Mucosa of descending colon (tissue), 3 donors: ENCODE measurements around the gene TRAF3. TPM values are rescaled to one million over a fixed set of nuclear protein-coding genes. Genes with fewer than 3 reads are reported as not detected.
A peak's percentile ranks its signal among the peaks of the same experiment; 100 is the strongest.

Source experiments
- ATAC-seq: fragments of 200-7000 bp; cut with Tn5 transposase; one replicate; pipeline ENCODE4 v1.9.1; 2020; ENCODE audit warnings: mild to moderate bottlenecking, moderate library complexity
- DNase-seq, 3 donors: peaks; one replicate each; pipeline ENCODE4 v3.0.0-alpha.2; 2020
- H3K36me3 ChIP-seq: fragments of 200-600 bp; one replicate; pipeline ENCODE4 v1.8.0; 2021; ENCODE audit warnings: low read depth, mild to moderate bottlenecking
- H3K4me1 ChIP-seq: fragments of 200-600 bp; one replicate; pipeline ENCODE4 v1.8.0; 2021; ENCODE audit warnings: low read depth, mild to moderate bottlenecking
- H3K4me3 ChIP-seq: fragments of 200-600 bp; one replicate; pipeline ENCODE4 v1.8.0; 2021; ENCODE audit warnings: mild to moderate bottlenecking
- H3K9me3 ChIP-seq: fragments of 200-600 bp; one replicate; pipeline ENCODE4 v1.8.0; 2021; ENCODE audit warnings: mild to moderate bottlenecking
- intact Hi-C, 2 donors: fragments of 100-400 bp; cut with DNase I in 1 of 2; cut with micrococcal nuclease in 1 of 2; formaldehyde crosslinking; loops; one replicate each; pipeline versions ENCODE4 v1.11.0 to v1.11.1; 2022; cut with DNase I, micrococcal nuclease
- total RNA-seq, 3 donors: library from RNA; stranded (reverse); fragmentation: NEBNext Ultra II Directional in 2 of 3; extraction: Animal tissue kit (Norgen Biotek cat#: 25700) in 2 of 3; gene quantifications; one replicate each; pipeline versions ENCODE4 v1.2.1 to v1.2.4, GENCODE V29; 2021 to 2023
- TF ChIP-seq, protein P1 (sequence below): fragments of 200-600 bp; IDR thresholded peaks from one replicate; pipeline ENCODE4 v1.8.0; 2022; ENCODE audit warnings: antibody characterized with exemption, mild to moderate bottlenecking
- donor health status: DM: no; HTN: no; CAD: no; lungs with moderate emphysema.
- donor health status: DM: no; HTN: no; CAD: no.
- donor health status: DM: no; HTN: yes; CAD: no.

TRAF3 gene
- total RNA-seq, 3 donors from 2014 or later = 20.9 to 36.0 (median 21.3) TPM

DNA sequence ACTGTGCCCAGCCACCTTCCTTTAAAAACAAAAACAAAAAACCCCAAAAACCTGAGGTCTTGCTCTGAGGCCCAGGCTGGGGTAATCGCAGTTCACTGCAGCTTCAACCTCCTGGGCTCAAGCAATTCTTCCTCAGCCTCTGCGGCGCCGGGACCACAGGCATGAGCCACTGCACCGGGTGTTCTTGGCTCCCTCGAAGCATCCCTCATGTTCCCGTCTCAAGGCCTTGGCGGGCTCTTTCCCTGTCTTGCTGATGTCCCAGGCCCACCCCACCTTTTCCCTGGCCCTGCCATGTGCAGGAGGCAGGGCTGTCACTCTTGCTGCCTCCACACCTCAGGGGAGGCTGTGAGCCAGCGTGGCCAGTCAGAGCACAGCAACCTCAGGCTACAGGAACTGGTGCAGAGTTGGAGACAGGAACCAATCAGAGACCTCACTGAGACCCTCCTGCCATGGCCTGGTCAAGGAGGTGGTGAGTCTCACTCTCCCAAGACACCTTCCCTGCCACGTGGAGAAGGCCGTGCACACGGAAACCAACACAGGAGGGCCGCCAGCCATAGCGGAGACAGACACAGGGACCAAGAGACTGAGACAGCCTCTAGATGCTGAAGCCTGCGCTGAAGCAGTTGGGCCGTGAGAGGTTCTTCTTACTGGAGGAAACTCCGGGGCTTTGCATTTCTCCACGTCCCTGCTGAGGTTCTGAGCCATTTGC is 139.3 kb downstream of the TRAF3 start:
- TF ChIP-seq, protein P1, sequence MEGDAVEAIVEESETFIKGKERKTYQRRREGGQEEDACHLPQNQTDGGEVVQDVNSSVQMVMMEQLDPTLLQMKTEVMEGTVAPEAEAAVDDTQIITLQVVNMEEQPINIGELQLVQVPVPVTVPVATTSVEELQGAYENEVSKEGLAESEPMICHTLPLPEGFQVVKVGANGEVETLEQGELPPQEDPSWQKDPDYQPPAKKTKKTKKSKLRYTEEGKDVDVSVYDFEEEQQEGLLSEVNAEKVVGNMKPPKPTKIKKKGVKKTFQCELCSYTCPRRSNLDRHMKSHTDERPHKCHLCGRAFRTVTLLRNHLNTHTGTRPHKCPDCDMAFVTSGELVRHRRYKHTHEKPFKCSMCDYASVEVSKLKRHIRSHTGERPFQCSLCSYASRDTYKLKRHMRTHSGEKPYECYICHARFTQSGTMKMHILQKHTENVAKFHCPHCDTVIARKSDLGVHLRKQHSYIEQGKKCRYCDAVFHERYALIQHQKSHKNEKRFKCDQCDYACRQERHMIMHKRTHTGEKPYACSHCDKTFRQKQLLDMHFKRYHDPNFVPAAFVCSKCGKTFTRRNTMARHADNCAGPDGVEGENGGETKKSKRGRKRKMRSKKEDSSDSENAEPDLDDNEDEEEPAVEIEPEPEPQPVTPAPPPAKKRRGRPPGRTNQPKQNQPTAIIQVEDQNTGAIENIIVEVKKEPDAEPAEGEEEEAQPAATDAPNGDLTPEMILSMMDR = no peak
- intact Hi-C loops = loop anchor here in 1 of 2 donors (10.0 kb wide), 1 partner anchor 142 kb away; the partner anchor contains the start of gene TRAF3
- peak; percentile 9 for ATAC-seq
- H3K4me3 ChIP-seq = no peak overlapping the region
- DNase-seq = no peak
- no peaks in the 10 kb centered on the region for H3K9me3 ChIP-seq
- no peaks in the 10 kb centered on the region for H3K36me3 ChIP-seq
- H3K4me1 ChIP-seq = no peaks in the 10 kb centered on the region

DNA sequence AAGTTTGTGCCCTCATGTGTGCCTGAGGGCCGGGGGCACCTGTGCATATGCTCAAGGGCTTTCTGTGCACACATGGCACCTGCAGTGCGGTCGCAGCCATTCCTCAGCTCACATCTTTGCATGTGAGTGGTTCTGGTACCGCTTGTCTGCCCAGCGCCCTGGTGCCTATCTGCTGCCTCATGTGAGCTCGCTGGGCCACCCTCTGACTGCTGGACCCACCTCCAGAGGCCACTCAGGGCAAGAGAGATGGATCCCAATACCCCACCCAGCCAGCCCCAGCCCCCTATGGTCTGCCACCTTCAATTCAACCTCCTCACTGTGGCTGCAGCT is 139.8 kb downstream of the TRAF3 start:
- no peak overlapping the region for H3K4me3 ChIP-seq
- DNase-seq = no peak

DNA sequence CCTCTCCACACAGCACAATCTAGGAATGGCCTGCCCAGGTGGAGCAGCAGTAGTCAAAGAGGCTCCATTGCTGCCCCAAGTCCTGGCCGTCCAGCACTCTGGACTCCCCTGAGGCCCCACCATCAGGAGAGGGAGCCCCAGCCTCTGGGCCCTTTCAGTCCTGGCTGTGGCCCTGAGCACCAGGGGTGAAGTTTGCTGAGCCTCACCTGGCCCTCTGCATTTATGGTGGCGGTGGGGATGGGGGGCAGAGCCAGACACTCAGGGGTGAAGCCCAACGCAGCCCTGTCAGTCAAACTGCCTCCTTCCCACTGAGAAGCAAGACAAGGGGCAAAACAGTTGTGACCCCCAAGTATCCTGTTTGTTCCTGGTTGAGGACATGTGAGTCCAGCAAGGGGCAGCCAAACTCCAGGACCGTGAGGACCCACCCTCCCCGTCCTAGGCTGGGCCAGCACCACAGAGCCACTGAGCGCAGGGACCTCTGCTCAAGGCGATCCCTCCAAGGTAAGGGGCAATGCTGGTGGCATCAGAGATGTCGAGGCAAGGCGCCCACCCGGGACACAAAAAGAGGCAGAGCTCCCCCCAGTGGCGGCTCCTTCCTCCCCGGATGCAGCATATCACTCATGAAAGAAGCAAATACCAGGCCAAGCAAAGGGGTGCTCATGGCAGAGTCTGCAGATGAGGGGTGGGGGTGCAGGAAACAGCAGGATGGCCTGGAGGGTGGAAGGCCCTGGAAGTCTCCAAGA is 140.4 kb downstream of the TRAF3 start:
- ATAC-seq (peak; percentile 9), DNase-seq (peak; percentile 64 to 87 (median 73))
- intact Hi-C loops = loop anchor here in 1 of 2 donors (10.0 kb wide), 1 partner anchor 143 kb away; the partner anchor contains the start of gene TRAF3
- TF ChIP-seq, protein P1 = peak; percentile 14
- Histone ChIP-seq H3K4me3 (no peak overlapping the region), H3K9me3 (no peaks in the 10 kb centered on the region), H3K4me1 (no peaks in the 10 kb centered on the region), H3K36me3 (no peaks in the 10 kb centered on the region)

More for the DNA sequence above, 139.8 kb downstream of the TRAF3 start:
- intact Hi-C loops = loop anchor here in 1 of 2 donors (10.0 kb wide), 1 partner anchor 142 kb away; the partner anchor contains the start of gene TRAF3
- Histone ChIP-seq H3K36me3 (no peaks in the 10 kb centered on the region), H3K4me1 (no peaks in the 10 kb centered on the region), H3K9me3 (no peaks in the 10 kb centered on the region)
- ATAC-seq = peak; percentile 37
- TF ChIP-seq, protein P1 = no peak

DNA sequence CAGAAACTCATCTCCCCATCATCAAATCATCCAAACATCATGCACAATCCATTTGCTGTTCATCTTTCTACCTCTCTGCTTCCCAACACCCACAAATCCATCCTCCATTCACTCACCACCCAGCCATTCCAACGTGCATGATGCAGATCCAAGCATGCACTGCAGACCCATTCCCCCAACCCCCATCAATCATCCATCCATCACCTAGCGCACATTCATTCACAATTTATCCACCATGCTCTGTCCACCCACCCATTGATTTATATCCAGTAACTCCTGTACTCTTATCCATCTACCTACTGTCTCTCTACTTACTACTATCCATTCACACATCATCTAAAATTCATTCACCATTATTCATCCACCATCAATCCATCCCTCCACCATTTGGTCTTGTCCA is 141.2 kb downstream of the TRAF3 start:
- peaks cover 4% of the 10 kb centered on the region for H3K4me1 ChIP-seq
- TF ChIP-seq, protein P1 = no peak
- ATAC-seq = no peak
- no peaks in the 10 kb centered on the region for H3K9me3 ChIP-seq
- H3K4me3 ChIP-seq = no peak overlapping the region
- no peak for DNase-seq
- intact Hi-C loops = loop anchor here in 1 of 2 donors (10.0 kb wide), 1 partner anchor 144 kb away; the partner anchor contains the start of gene TRAF3
- no peaks in the 10 kb centered on the region for H3K36me3 ChIP-seq

DNA sequence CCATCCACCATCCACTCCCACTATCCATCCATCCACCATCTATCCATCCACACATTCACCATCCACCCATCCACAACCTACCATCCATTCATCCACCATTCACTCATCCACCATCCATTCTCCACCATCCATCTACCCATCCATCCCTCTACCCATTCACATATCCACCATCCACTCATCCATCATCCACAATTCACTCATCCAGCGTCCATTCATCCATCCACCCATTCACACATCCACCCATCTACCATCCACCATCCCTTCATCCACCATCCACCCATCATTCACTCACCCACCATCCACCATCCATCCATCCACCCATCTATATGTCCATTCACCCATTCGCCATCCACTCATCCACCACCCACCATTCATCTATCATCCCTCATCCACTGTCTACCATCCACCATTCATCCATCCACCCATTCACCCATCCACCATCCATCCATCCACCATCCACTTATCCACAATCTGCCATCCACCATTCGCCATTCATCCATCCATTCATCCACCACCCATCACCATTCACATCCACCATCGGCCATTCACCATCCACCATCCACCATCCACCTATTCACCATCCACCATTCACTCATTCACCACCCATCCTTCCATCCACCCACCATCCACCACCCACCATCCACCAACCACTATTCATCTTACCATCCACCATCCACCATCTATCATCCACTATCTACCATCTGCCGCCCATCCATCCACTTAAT is 143.2 kb downstream of the TRAF3 start:
- peaks cover 14% of the 10 kb centered on the region for H3K4me1 ChIP-seq
- no peaks in the 10 kb centered on the region for H3K9me3 ChIP-seq
- intact Hi-C loops = loop anchor here in 1 of 2 donors (10.0 kb wide), 1 partner anchor 146 kb away; the partner anchor contains the start of gene TRAF3
- ATAC-seq (no peak), DNase-seq (no peak)
- no peak overlapping the region for H3K4me3 ChIP-seq
- TF ChIP-seq, protein P1 = no peak
- no peaks in the 10 kb centered on the region for H3K36me3 ChIP-seq
